ENCODE measurements around the gene RNU6-9.

The RNU6-9 gene

GRCh38 chr19:850221-850978, 42.9 kb upstream of the RNU6-9 start:
- no peaks in the 10 kb centered on the region for H4K20me1 ChIP-seq (ENCODE audit: insufficient read depth, low read length)
- H3K27me3 ChIP-seq (replicated peaks; ENCODE audit: insufficient read depth, low read length) = peaks cover 87% of the 10 kb centered on the region
- H3K9ac ChIP-seq (ENCODE audit: low read length) = no peak overlapping the region
- H3K27ac ChIP-seq (ENCODE audit: low read length) = no peak overlapping the region
- H3K4me2 ChIP-seq (ENCODE audit: low read depth, low read length) = no peak overlapping the region
- no peaks in the 10 kb centered on the region for H3K4me1 ChIP-seq (ENCODE audit: low read length)
- no peaks in the 10 kb centered on the region for H3K9me3 ChIP-seq (replicated peaks; ENCODE audit: insufficient read depth, low read length)
- H2AFZ ChIP-seq (ENCODE audit: low read length) = no peak overlapping the region
- no peaks in the 10 kb centered on the region for H3K9me2 ChIP-seq (replicated peaks; ENCODE audit: insufficient read depth, low read length)
- no peaks in the 10 kb centered on the region for H3K79me2 ChIP-seq (ENCODE audit: low read length)
- H3K4me3 ChIP-seq (ENCODE audit: low read length) = no peak overlapping the region
- H3F3A ChIP-seq (ENCODE audit: insufficient read depth, low read length) = peaks cover 4% of the 10 kb centered on the region; the same call in 1 of the 2 replicates
- TF ChIP-seq EZH2 (optimal IDR thresholded peaks at IDR 0.05; ENCODE audit: low read depth, low read length) (no peak), EZH2phosphoT487 (IDR thresholded peaks at IDR 0.05; ENCODE audit: low read length) (no peak), CTCF (IDR thresholded peaks at IDR 0.05; ENCODE audit: low read length) (no peak)
- H3K36me3 ChIP-seq (replicated peaks; ENCODE audit: insufficient read depth, low read length) = no peaks in the 10 kb centered on the region
- no peak for DNase-seq

- TF ChIP-seq EZH2phosphoT487 (IDR thresholded peaks at IDR 0.05; ENCODE audit: low read length) (no peak), EZH2 (optimal IDR thresholded peaks at IDR 0.05; ENCODE audit: low read depth, low read length) (no peak), CTCF (IDR thresholded peaks at IDR 0.05; ENCODE audit: low read length) (no peak)
- Histone ChIP-seq H3K4me2 (ENCODE audit: low read depth, low read length) (no peak overlapping the region), H3K27ac (ENCODE audit: low read length) (no peak overlapping the region), H3K9ac (ENCODE audit: low read length) (no peak overlapping the region), H3K4me1 (ENCODE audit: low read length) (no peaks in the 10 kb centered on the region), H3K36me3 (replicated peaks; ENCODE audit: insufficient read depth, low read length) (no peaks in the 10 kb centered on the region), H4K20me1 (ENCODE audit: insufficient read depth, low read length) (no peaks in the 10 kb centered on the region), H3K27me3 (replicated peaks; ENCODE audit: insufficient read depth, low read length) (peaks cover 90% of the 10 kb centered on the region), H2AFZ (ENCODE audit: low read length) (no peak overlapping the region), H3K4me3 (ENCODE audit: low read length) (no peak overlapping the region), H3K9me3 (replicated peaks; ENCODE audit: insufficient read depth, low read length) (no peaks in the 10 kb centered on the region), H3F3A (ENCODE audit: insufficient read depth, low read length) (no peaks in the 10 kb centered on the region), H3K9me2 (replicated peaks; ENCODE audit: insufficient read depth, low read length) (no peaks in the 10 kb centered on the region), H3K79me2 (ENCODE audit: low read length) (no peaks in the 10 kb centered on the region)
- no peak for DNase-seq
These were observed 42.3 kb upstream of the RNU6-9 start for GRCh38 chr19:850979-851335.

GRCh38 chr19:852136-853013, 40.9 kb upstream of the RNU6-9 start, which contains the start of gene ELANE:
TSS of gene ELANE (plus strand) at chr19:852303. CDS start at chr19:852329, 26 bp downstream.
- peaks cover 77% of the 10 kb centered on the region for H3K27me3 ChIP-seq (replicated peaks; ENCODE audit: insufficient read depth, low read length)
- H3K9me2 ChIP-seq (replicated peaks; ENCODE audit: insufficient read depth, low read length) = no peaks in the 10 kb centered on the region
- H3F3A ChIP-seq (ENCODE audit: insufficient read depth, low read length) = no peaks in the 10 kb centered on the region
- TF ChIP-seq EZH2 (optimal IDR thresholded peaks at IDR 0.05; ENCODE audit: low read depth, low read length) (no peak), CTCF (IDR thresholded peaks at IDR 0.05; ENCODE audit: low read length) (no peak), EZH2phosphoT487 (IDR thresholded peaks at IDR 0.05; ENCODE audit: low read length) (no peak)
- H3K36me3 ChIP-seq (replicated peaks; ENCODE audit: insufficient read depth, low read length) = no peaks in the 10 kb centered on the region
- no peak for DNase-seq
- no peak within 1 kb of the TSS for H3K9ac ChIP-seq (ENCODE audit: low read length)
- no peak within 1 kb of the TSS for H2AFZ ChIP-seq (ENCODE audit: low read length)
- H3K4me3 ChIP-seq (ENCODE audit: low read length) = no peak within 1 kb of the TSS
- H3K4me1 ChIP-seq (ENCODE audit: low read length) = no peaks in the 10 kb centered on the region
- H3K4me2 ChIP-seq (ENCODE audit: low read depth, low read length) = no peak within 1 kb of the TSS
- H3K9me3 ChIP-seq (replicated peaks; ENCODE audit: insufficient read depth, low read length) = no peaks in the 10 kb centered on the region
- no peaks in the 10 kb centered on the region for H4K20me1 ChIP-seq (ENCODE audit: insufficient read depth, low read length)
- H3K27ac ChIP-seq (ENCODE audit: low read length) = no peak within 1 kb of the TSS
- no peaks in the 10 kb centered on the region for H3K79me2 ChIP-seq (ENCODE audit: low read length)
